T-helper 1 cell treated with Interleukin-12 subunit alpha and Interleukin-12 subunit beta and Interleukin-4 antibody, amounts not matched to agents 30 μg/mL and 1 μg/mL, for 36 hours (primary cell): Measurements from ENCODE around the gene NEUROG3.

Experiments used
- H3K27ac Mint-ChIP-seq: one replicate; pipeline ENCODE4 v1.8.0; 2021; ENCODE audit warnings: mild to moderate bottlenecking, mixed read lengths
- H3K27me3 Mint-ChIP-seq: one replicate; pipeline ENCODE4 v1.8.0; 2021; ENCODE audit warnings: low read depth, mixed read lengths
- H3K36me3 Mint-ChIP-seq: one replicate; pipeline ENCODE4 v1.8.0; 2021; ENCODE audit warnings: low read depth, mixed read lengths
- H3K4me1 Mint-ChIP-seq: one replicate; pipeline ENCODE4 v1.8.0; 2021; ENCODE audit warnings: low read depth, mixed read lengths
- H3K4me3 Mint-ChIP-seq: one replicate; pipeline ENCODE4 v1.8.0; 2021; ENCODE audit warnings: mild to moderate bottlenecking, moderate library complexity, mixed read lengths
- H3K9me3 Mint-ChIP-seq: one replicate; pipeline ENCODE4 v1.8.0; 2021; ENCODE audit warnings: mixed read lengths

NEUROG3 gene

DNA sequence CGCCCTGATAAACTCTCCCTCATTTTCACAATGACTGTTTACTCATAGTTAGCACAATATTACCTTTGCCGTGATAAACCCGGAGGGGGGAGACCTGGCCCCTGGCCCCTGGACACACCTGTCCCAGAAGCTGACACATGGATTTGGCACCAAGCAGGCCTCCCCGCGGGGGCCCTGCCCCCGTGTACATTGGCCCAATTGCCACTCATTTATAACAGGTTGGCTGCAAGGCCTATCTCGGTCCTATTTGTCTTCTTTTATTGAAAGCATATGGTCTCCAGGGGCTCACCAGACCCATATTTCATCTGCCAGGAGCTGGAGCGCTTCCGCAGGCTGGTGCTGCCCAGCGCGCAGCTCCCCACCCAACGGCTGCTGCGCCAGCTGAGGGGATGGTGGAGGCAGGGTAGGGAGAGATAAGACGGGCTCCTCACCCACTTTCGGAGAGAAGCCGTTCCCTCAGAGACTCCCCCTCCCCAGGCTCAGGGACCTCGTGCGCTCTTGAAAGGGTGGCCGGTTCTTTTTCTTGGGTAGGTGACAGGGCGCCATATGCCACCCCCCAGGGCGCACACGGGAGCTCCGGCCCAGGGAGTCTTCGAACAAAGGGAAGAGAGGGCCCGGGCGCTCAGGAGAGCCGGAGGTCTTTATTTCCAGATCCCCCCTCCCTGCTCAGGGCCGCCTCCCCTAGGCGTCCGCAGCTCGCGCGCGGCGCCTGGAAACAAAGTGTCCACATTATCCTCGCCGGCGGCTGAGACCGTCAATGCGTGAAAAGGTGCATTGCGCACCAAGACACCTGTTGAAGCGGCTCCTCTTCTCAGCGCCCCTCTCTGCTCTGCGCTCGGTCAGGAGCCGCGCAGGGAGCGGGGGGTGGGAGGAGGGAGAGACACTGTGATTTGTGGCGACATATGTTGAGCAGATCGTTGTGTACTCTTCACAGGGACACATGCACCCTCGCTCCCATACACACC is 4.3 kb upstream of the NEUROG3 start:
- Mint-ChIP-seq H3K9me3 (no peaks in the 10 kb centered on the region), H3K27ac (no peak overlapping the region), H3K36me3 (no peaks in the 10 kb centered on the region), H3K27me3 (peaks cover 88% of the 10 kb centered on the region), H3K4me1 (peaks cover 8% of the 10 kb centered on the region), H3K4me3 (no peak overlapping the region)

DNA sequence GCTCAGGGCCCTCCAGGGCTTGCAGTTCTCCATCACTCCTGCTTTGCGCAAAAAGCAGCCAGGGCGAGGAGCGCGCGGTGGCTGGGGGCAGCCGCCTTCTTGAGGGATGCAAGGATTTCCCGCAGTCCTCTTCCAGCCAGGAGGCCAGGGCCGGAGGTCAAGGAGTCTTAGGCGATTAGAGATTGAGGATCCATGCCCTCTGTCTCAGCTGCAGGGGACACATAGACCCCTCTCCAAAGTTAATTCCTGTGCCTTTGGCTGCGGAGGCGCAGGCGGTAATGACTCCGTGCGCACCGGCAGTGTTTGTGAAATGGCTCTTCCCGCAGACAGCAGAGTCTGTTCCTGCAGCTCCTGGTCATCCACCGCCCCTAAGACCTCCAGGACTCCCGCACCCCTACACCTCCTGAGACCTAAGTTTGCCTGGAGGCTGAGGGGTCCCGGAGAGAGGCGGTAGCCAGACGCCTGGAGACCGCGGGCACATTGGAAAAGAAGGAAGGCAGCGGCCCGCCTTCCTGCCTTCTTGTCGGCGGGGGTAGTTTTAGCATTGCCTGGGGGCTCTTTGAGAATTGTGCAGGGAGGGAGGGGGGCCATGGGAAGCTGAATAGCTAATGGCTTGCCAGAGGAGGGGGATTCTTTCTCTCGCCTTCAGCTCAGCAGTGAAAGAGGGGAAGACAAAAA is 3.3 kb upstream of the NEUROG3 start:
- H3K36me3 Mint-ChIP-seq, result no peaks in the 10 kb centered on the region
- H3K27ac Mint-ChIP-seq, result no peak overlapping the region
- peaks cover 12% of the 10 kb centered on the region for H3K4me1 Mint-ChIP-seq
- H3K4me3 Mint-ChIP-seq, result no peak overlapping the region
- no peaks in the 10 kb centered on the region for H3K9me3 Mint-ChIP-seq
- peaks cover 94% of the 10 kb centered on the region for H3K27me3 Mint-ChIP-seq

DNA sequence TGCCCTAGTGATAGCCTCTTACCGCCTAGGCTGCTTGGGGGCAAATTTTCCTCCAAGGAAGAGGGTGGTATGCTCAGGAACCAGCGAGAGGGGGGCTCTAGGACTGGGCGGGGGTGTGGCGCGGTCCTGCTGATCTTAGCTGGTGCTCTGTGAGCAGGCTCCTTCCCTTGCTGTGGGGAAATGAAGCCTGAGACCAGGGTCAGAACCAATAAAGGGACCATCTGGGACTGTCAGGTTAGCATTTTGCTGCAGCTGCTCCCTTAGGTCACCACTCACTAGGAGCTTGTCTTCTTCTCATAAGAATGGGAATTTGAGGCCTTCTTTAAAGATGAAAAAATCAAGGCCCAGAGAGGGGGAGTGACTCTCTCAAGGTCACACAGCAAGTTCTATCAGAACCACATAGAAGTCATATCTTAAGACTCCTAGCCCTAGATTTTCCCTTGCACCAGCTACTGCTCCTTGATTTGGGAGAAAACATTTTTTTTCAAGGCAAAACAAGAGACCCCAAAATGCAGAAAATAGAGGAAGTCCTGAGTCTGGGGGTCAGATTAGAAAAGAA is 2.0 kb upstream of the NEUROG3 start:
- no peak overlapping the region for H3K27ac Mint-ChIP-seq
- no peak overlapping the region for H3K4me3 Mint-ChIP-seq
- H3K4me1 Mint-ChIP-seq, result peaks cover 12% of the 10 kb centered on the region
- H3K9me3 Mint-ChIP-seq, result no peaks in the 10 kb centered on the region
- no peaks in the 10 kb centered on the region for H3K36me3 Mint-ChIP-seq
- H3K27me3 Mint-ChIP-seq, result peaks cover 94% of the 10 kb centered on the region

DNA sequence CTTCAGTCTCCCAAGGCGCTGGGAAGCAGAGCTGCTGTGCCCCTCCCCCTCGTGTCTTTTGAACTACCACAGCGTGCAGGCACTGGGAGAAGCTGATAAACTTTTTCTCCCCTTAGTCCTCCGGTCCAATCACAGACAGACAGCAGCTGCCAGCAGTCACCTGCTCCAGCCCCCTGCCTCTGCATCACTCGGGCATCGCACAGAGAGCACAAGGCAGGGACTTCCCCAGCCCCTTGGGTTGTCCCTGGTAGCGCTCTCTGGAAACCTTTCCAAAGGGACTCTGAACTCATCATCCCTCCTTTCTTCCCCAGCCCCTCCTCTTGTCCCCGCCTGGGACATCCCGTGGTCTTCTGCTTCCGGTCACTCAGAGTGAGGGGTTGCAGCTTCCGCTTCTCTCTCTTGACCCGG is 1.4 kb upstream of the NEUROG3 start:
- H3K4me3 Mint-ChIP-seq, result no peak overlapping the region
- no peaks in the 10 kb centered on the region for H3K9me3 Mint-ChIP-seq
- no peak overlapping the region for H3K27ac Mint-ChIP-seq
- no peaks in the 10 kb centered on the region for H3K36me3 Mint-ChIP-seq
- peaks cover 94% of the 10 kb centered on the region for H3K27me3 Mint-ChIP-seq
- H3K4me1 Mint-ChIP-seq, result peaks cover 12% of the 10 kb centered on the region

DNA sequence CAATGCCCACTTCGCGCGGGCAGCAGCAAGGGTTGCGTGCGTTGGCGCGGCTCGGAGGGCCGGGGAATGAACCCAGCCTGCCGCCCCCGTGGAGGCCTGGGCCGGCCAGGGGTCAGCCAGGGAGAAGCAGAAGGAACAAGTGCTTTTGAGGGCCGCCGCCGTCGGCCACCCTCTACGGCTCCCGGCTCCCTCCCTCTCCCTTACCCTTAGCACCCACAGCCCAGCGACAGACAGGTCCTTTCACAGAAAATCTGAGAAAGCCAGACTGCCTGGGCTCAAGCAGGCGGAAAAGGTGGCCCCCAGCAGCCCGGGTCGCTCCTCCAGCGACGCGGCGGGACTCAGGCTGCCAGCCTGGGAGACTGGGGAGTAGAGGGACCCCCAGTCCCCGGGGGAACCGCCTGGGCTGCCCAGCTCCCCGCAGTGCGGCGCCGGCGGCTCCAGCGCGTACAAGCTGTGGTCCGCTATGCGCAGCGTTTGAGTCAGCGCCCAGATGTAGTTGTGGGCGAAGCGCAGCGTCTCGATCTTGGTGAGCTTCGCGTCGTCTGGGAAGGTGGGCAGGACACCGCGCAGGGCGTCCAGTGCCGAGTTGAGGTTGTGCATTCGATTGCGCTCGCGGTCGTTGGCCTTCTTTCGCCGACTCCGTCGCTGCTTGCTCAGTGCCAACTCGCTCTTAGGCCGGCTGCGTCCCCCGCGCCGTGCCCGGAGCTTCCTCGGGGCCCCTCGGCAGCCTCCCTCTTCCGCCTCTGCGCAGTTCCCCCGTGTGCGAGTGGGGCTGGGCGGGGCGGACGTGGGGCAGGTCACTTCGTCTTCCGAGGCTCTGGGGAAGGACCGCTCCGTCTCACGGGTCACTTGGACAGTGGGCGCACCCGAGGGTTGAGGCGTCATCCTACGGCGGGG is 815 bp downstream of the NEUROG3 start:
- no peak overlapping the region for H3K27ac Mint-ChIP-seq

DNA sequence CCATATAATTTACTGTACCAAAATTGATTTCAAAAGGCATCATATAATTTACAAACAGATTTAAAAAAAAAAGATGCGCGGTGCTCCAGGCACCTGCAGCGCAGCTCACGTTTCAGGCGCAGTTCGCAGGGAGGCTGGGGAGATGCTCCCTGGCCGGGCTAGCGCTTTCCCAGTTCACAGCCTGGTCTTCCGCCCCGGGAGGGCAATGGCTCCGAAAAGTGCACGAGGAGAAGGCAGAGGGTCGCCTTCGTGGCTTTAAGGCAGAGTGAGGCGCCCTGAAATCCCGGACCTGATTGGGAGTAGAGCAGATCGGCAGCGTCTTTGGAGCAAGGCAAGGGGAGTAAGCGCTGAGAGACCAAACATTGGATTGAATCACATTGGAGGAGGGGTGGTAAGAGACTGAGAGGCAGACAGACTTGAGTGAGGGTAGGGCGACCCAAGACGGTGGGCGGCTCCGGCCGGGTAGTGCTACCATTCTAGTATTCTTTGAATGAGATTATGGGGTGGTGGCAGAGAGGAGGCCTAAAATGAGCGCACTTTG is 1.5 kb downstream of the NEUROG3 start:
- Mint-ChIP-seq H3K4me1 (peaks cover 12% of the 10 kb centered on the region), H3K9me3 (no peaks in the 10 kb centered on the region), H3K4me3 (peak overlapping the region; percentile 12), H3K27me3 (peaks cover 89% of the 10 kb centered on the region), H3K36me3 (no peaks in the 10 kb centered on the region), H3K27ac (peak overlapping the region; percentile 3)

More for the DNA sequence above, 815 bp downstream of the NEUROG3 start:
- H3K27me3 Mint-ChIP-seq, result peaks cover 92% of the 10 kb centered on the region
- peaks cover 12% of the 10 kb centered on the region for H3K4me1 Mint-ChIP-seq
- H3K4me3 Mint-ChIP-seq, result peak overlapping the region; percentile 44
- H3K9me3 Mint-ChIP-seq, result no peaks in the 10 kb centered on the region
- H3K36me3 Mint-ChIP-seq, result no peaks in the 10 kb centered on the region

DNA sequence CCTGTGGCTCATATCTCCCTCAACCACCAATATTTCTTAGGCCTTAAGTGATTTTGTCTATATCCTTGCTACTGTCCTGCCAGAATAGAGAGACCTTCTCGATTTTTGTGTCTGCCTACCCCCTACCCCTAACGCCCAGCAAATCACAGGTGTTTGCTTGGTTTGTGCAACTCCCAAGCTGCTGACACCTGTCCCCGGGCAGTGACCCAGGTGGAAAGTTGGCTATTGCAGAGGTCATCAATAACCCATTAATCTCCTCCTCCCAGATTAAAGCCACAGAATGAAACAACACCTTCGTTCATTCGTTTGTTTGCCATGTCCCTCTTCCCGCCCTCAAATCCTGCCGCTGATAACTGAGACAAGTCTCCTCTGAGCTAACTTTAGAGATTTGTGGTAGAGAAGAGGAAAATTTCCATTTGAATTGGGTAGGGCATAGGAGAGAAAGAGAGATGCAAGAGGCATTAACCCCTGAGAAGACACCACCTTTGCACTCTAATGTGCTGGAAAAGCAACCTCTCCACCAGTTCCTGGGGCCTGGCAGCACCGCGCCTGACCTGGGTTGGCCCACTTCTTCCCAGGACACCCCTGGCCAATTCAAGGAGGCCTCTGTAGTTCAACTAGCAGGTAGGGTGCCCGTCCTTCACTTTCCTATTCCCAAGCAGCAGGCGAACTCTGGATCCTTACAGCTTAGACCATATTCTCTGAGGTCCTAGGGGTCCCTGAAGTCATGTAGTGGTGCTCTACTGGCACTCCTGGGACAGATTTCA is 3.0 kb downstream of the NEUROG3 start:
- Mint-ChIP-seq H3K27ac (peak overlapping the region; percentile 20), H3K36me3 (no peaks in the 10 kb centered on the region), H3K9me3 (no peaks in the 10 kb centered on the region), H3K27me3 (peaks cover 87% of the 10 kb centered on the region), H3K4me3 (no peak overlapping the region), H3K4me1 (peaks cover 12% of the 10 kb centered on the region)

DNA sequence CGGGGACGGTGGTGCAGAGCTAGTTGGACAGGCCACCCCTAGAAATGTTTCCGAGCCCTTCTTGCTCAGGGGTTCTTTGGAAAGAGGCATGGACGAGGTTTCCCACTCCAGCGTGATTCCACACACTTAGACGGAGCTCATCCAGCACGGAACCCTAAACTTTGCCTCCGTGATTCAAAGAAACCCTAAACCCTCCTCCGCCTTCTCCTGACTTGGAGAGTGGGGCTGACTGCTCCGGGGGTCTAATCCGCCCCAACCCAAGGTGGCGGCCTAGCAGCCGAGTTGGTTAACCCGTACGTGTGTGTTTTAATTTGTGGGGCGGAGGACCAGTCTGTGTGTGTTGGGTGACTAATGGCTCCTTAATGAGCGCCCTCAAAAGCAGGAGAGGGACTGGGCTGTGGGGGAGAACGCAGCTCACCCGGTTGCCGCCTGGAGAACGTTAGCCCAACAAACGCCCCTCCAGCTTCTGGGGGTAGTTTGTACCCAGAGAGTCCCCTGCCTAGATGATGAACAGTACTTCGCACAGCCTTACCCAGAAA is 3.8 kb downstream of the NEUROG3 start:
- Mint-ChIP-seq H3K4me3 (no peak overlapping the region), H3K27me3 (peaks cover 84% of the 10 kb centered on the region), H3K36me3 (no peaks in the 10 kb centered on the region), H3K9me3 (no peaks in the 10 kb centered on the region), H3K4me1 (peaks cover 7% of the 10 kb centered on the region), H3K27ac (peak overlapping the region; percentile 20)

DNA sequence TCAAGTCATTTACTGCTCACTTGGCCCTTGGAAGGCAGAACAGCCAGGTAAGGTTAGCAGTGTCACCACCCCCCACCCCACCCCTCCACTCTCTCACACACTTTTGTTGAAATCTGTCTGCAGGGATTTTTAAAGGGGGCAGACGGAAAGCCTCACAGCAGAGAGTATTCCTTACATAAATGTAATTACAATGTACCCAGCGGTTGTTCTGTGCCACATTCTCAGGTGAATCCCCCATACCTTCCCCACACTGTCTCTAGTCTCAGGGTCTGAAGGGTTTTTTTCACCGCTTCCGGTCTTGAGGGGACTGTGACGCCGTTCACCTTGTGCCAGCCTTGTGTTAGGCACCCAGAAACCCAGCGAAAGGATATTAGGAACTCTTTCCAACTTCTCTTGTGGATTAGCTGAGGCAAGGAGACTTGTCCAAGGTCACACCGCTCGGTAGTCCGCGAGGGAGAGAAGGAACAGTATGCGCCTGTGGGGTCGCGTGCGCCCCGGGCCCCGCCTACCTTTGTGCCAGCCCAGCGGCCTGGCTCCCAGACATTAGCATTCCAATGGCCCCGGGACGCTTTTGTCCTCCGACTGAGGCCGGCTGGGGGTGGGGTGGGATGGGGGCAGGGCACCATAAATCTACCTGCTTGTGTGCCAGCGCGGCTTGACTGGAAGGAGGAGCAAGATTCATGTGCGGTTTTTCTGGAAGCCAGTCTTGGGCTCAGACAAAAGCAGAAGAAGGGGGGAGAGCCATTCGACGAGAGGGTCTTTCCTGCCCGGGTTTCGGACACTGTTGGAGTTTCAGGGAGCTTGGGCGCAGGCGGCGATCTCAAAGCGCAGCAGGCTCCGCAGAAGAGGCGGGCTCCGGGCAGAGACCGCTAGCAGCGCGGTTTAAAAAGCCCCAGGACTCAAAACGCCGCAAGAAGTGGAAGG is 4.5 kb downstream of the NEUROG3 start:
- H3K27ac Mint-ChIP-seq, result no peak overlapping the region
- H3K27me3 Mint-ChIP-seq, result peaks cover 84% of the 10 kb centered on the region
- H3K36me3 Mint-ChIP-seq, result no peaks in the 10 kb centered on the region
- no peak overlapping the region for H3K4me3 Mint-ChIP-seq
- no peaks in the 10 kb centered on the region for H3K9me3 Mint-ChIP-seq
- peaks cover 7% of the 10 kb centered on the region for H3K4me1 Mint-ChIP-seq

DNA sequence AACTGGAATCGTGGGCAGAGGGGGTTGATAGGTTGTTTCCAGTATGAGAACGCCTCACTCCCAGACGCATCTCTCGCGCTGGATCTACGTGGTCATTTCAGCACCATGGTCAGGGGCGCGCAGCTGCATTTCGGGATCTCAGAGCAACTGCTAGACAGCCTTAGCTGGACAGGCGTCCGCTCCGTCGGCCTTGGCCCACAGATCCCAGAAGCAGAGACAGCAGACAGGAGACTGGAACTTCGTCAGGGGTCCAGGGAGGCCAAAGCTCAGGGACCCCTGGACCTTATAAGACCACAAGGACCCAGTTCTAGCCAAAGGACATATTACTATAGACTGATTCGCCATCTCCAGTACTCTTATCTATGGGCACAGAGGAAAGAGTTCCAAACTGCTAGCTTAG is 5.3 kb downstream of the NEUROG3 start:
- no peaks in the 10 kb centered on the region for H3K9me3 Mint-ChIP-seq

DNA sequence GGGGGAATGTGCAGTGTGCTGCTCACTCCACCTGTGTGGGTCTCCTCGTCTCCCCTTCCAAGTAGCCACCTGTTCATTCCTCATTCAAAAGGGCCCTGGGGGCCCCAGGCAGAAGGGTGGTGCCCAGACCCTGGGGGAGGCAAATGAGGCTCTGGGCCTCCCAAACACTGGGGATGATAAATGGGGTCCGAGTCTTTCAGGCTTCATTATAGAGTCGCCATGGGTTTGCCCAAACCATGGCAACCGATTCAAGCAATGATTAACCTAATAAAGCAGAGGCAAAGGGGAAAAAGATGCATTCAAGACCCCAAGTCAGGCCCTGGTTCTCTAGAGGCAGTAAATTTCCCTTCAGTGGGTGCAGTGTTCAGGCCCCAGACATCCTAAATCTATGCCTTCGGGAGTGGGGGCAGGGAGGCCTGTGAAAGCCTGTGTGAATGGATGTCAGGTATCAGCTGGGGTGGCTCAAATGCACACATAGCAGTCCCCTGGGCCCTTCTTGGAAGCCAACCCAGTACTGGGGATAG is 10.4 kb downstream of the NEUROG3 start:
- Mint-ChIP-seq H3K4me3 (no peak overlapping the region), H3K36me3 (no peaks in the 10 kb centered on the region), H3K27me3 (peaks cover 36% of the 10 kb centered on the region)

More for the DNA sequence above, 5.3 kb downstream of the NEUROG3 start:
- H3K27ac Mint-ChIP-seq, result no peak overlapping the region
- H3K27me3 Mint-ChIP-seq, result peaks cover 81% of the 10 kb centered on the region
- H3K36me3 Mint-ChIP-seq, result no peaks in the 10 kb centered on the region
- peaks cover 5% of the 10 kb centered on the region for H3K4me1 Mint-ChIP-seq
- no peak overlapping the region for H3K4me3 Mint-ChIP-seq

DNA sequence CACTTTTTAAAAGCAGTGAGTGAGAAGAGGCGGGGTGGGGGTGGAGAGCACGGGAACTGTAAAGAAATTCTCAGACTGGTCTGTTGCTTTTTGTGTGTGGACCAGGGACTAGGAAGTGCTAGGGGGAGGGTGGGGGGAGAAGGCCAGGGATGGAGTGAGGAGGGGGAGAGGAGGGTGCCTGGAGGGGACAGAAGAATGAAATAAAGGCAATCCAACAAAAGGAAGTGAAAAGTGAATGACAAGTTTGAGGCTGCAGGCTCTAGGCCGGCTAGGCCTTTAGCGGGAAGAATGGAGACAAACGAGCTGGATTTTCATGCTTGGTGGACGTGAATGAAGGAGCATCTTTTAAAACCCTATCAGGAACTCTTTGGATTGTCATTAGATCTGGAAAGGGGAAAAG is 13.7 kb downstream of the NEUROG3 start:
- Mint-ChIP-seq H3K4me3 (no peak overlapping the region), H3K9me3 (no peaks in the 10 kb centered on the region), H3K36me3 (no peaks in the 10 kb centered on the region), H3K27me3 (peaks cover 14% of the 10 kb centered on the region), H3K27ac (no peak overlapping the region), H3K4me1 (peaks cover 5% of the 10 kb centered on the region)

More for the DNA sequence above, 10.4 kb downstream of the NEUROG3 start:
- Mint-ChIP-seq H3K9me3 (no peaks in the 10 kb centered on the region), H3K4me1 (peaks cover 5% of the 10 kb centered on the region), H3K27ac (no peak overlapping the region)
